GM18861 (cell line): ENCODE measurements around the gene RMI2.
A peak's percentile ranks its signal among the peaks of the same experiment; 100 is the strongest.

ENCODE experiments used
- ATAC-seq: cut with Tn5 transposase; IDR thresholded peaks from one replicate; pipeline ENCODE4 v1.9.1; 2021; ENCODE audit not compliant: unreplicated experiment

Gene RMI2

GRCh38 chr16:11379420-11379819 lies 34.2 kb downstream of the RMI2 start:
- peak; percentile 81 for ATAC-seq

DNA sequence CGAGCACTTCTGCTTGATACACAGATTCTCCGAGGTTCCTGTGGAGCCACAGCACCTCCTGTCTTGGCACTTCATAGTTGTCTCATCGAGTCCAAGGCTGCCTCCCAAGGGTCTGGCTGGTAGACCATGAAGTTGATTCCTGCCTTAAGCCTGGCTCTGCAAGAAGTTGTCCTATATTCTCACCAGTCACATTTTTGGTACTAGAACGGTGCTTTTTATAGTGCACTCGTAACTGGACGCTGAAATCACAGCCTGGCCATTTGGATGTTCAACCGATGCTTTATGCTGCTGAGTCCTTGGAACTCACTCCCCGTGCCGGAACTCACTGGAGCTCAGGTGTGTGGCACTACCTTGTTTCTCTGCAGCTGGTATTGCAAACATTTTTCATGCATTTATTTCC lies 35.6 kb downstream of the RMI2 start:
- no peak for ATAC-seq

- ATAC-seq, result no peak
Measured at GRCh38 chr16:11383481-11384183, 38.4 kb downstream of the RMI2 start.

- ATAC-seq, result no peak
Measured at GRCh38 chr16:11384184-11384955, 39.1 kb downstream of the RMI2 start.

- ATAC-seq, result no peak
Measured at GRCh38 chr16:11384956-11385586, 39.8 kb downstream of the RMI2 start.

GRCh38 chr16:11386054-11386680 lies 40.9 kb downstream of the RMI2 start:
- no peak for ATAC-seq

GRCh38 chr16:11386791-11387546 lies 41.7 kb downstream of the RMI2 start:
- no peak for ATAC-seq

GRCh38 chr16:11389083-11389482 lies 43.8 kb downstream of the RMI2 start:
- no peak for ATAC-seq

DNA sequence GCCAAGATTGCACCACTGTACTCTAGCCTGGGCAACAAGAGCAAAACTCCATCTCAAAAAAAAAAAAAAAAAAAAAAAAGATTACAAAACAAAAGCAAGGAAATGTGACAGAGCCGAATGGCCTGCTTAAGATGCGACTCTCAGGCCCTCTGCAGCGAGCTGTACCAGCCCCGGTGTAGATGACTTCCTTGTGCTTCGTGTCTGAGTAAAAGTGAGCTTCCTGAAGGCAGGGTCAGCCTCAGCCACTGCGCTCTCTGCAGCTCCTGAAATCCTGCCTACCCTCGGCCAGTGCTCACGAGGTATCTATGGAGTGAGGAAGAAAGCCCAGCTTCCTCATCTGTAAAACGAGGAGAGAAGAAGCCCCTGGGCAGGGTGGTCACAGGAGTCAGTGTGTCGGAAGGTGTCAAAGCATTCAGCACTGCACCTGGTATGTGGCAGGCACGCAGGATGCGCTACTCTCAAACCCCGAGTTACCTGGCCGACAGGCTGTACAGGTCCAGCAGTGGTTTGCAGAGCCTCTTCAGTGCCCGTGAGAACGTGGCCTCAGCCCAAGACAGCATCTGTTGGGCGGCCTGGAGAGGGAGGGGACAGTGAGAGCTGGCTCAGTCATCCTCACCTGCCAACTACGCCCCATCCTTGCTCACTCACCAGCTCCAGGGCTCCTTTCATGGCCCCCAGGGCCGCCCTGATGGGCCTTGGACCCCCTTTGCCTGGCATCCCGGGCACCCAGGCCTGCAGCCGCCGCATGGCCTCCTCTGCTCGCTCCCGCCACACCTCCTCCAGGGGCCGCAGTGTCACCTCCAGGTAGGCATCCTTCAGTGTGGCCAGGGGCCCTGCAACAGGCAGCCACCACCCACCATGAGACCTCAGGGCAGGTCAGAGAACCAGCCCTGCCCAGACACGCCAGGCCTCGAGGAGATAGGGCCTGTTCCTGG lies 44.6 kb downstream of the RMI2 start:
- ATAC-seq, result no peak

DNA sequence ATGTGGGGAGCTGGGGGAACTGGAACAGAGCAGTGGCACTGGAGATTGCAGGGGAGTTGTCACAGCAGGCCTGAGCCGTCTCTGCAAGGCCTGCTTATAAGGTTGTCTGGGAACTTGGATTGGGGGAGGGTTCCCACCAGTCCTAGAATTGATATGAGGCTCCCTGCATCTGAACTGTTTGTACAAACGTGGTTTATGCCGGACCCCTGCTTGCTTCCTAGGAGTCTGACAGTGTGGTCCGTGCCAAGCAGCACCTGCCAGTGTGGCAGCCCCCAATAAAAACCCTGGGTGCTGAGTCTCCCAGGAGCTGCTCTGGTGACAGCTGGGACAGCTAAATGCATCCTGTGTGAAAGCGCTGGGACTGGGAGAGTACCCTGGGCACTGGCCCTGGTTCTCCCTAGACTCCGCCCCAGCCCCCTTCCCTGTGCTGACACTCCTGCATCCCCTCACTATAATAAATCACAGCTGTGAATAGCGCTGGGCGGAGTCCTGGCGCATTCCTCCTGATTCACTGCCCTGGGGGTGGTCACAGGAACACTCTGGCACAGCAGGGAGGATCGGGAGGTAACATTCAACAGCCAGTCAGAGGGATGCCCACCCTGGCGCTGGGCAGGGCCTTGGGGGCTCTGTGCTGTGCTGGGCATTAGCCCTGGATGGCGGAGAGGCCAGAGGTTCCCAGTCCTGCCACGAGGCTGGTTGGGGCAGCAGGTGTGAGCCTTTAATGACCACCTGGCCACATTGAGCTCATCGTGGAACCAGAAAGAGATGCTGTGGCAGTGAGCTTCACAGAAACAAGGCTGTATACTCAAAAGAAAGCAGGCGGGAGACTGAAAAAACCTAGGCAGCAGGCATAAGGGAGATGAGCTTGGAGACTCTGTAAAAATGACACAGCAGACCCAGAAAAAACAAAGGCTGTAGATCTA lies 45.6 kb downstream of the RMI2 start:
- no peak for ATAC-seq

DNA sequence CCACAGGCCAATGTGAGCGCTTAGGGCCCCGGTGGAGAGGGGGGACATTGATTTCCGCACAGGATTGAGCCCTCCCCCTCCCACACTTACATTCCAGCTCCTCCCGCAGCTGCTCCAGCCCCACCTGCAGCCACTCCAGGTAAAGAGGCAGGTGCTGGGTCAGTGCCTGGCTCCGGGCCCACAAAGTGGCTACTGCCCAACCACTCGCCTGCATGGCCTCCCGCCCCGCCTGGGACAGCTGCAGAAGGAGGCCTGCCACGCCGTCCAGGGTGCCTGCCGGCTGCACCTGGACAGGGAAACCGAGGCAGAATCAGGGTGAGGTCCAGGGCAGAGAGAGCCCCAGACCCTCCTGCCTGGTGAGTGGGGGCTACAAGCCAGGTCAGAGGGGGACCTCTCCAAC lies 46.3 kb downstream of the RMI2 start:
- ATAC-seq, result no peak

DNA sequence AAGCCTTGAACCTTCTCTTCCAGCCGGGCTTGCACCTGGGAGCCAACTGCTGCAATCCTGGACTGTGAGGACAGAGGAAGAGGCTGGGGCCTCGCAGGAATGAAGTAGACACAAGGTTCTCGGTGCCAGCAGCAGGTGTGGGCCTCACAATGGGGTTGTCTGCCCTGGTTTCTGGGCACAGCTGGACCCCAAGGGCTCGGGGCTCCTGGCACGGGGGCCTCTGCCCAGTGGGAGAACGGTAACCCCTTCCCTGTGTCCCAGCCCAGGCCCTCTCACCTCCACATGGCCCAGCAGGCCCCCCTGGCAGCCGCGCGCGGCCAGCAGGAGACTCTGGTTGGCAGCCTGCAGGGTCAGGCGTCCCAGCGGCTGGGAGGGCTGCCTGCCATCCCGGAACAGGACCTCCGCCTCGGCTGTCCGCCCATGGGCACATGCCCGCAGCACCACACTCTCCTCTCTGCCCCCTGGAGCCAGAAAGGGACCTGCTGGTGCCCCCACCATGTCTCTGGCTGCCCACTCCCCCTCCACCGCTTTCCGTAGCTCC lies 46.9 kb downstream of the RMI2 start:
- no peak for ATAC-seq

GRCh38 chr16:11393366-11393765 lies 48.1 kb downstream of the RMI2 start:
- no peak for ATAC-seq

- no peak for ATAC-seq
Measured at GRCh38 chr16:11393861-11394592, 48.8 kb downstream of the RMI2 start.

DNA sequence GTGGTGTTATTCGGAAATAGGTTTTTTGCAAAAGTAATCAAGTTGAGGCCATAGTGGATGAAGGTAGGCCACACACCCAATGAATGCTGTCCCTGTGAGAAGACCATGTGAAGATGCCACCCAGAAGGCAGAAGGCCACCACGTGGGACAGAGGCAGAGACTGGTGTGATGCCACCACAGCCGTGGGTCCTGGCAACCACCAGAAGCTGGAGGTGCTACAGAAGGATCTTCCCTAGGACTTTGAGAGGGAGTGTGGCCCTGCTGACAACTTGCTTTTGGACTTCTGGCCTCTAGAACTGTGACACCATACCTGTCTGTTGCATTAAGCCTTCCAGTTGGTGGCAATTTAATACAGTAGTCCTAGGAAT lies 49.3 kb downstream of the RMI2 start:
- no peak for ATAC-seq

- no peak for ATAC-seq
Measured at GRCh38 chr16:11395008-11395948, 50.0 kb downstream of the RMI2 start.

DNA sequence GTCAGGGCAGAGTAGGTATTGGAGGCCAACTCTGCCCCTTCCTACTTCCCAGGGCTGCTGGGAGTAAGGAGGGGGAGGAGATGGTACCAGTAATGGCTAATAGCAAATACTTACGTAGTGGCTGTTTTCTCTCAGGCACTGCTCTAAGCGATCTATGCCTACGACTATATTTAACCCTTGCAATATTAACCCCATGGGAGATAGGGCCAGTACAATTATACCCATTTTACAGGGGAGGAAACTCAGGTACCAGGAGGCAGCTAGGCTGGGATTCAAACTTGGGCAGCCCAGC lies 50.6 kb downstream of the RMI2 start:
- ATAC-seq, result no peak
